ENCODE results near the gene KISS1. TPM values are rescaled to one million over a fixed set of nuclear protein-coding genes. Genes with fewer than 3 reads are reported as not detected.

The KISS1 gene
- polyA plus RNA-seq, 3 donors from 2014 or later = not detected

GRCh38 chr1:204152310-204153044 lies 43.8 kb downstream of the KISS1 start:
- peak overlapping the region in 1 of 6 donors; percentile 61 for H3K27ac Mint-ChIP-seq

GRCh38 chr1:204151552-204152309 lies 44.6 kb downstream of the KISS1 start, which contains the start of gene ETNK2:
Gene ETNK2, minus strand, starts transcription at chr1:204152044. Its CDS starts 192 bp downstream, at chr1:204151852.
- Mint-ChIP-seq H3K36me3 (no peaks in the 10 kb centered on the region), H3K4me3 (peak within 1 kb of the TSS; percentile 69 to 83 (median 77)), H3K27ac (peak within 1 kb of the TSS in 3 of 6 donors; percentile 34 to 61 (median 48)), H3K27me3 (ENCODE audit: low read depth in 3 of 3) (peaks cover 1 to 6% (median 3%) of the 10 kb centered on the region in 3 donors), H3K4me1 (peaks cover 0 to 10% of the 10 kb centered on the region in 2 donors), H3K9me3 (no peaks in the 10 kb centered on the region)
- DNase-seq = peak; percentile 60 to 66 (median 61)

More at GRCh38 chr1:204152310-204153044, 43.8 kb downstream of the KISS1 start:
- H3K4me1 Mint-ChIP-seq = peaks cover 0 to 10% of the 10 kb centered on the region in 2 donors
- peak in 1 of 3 donors; percentile 13 for DNase-seq
- H3K4me3 Mint-ChIP-seq = peak overlapping the region; percentile 69 to 83 (median 77)
- H3K9me3 Mint-ChIP-seq = no peaks in the 10 kb centered on the region
- no peaks in the 10 kb centered on the region for H3K36me3 Mint-ChIP-seq
- H3K27me3 Mint-ChIP-seq (ENCODE audit: low read depth in 3 of 3) = peaks cover 1 to 6% (median 3%) of the 10 kb centered on the region in 3 donors

GRCh38 chr1:204150702-204151551 lies 45.4 kb downstream of the KISS1 start:
- H3K4me1 Mint-ChIP-seq = peaks cover 0 to 10% of the 10 kb centered on the region in 2 donors
- peaks cover 1 to 6% (median 1%) of the 10 kb centered on the region in 3 donors for H3K27me3 Mint-ChIP-seq (ENCODE audit: low read depth in 3 of 3)
- H3K36me3 Mint-ChIP-seq = no peaks in the 10 kb centered on the region
- H3K27ac Mint-ChIP-seq = peak overlapping the region in 2 of 6 donors; percentile 34 to 48
- no peaks in the 10 kb centered on the region for H3K9me3 Mint-ChIP-seq
- DNase-seq = peak in 2 of 3 donors; percentile 14 to 15
- peak overlapping the region; percentile 56 to 77 (median 70) for H3K4me3 Mint-ChIP-seq

- Mint-ChIP-seq H3K4me3 (peak overlapping the region; percentile 56 to 77 (median 70)), H3K27ac (peak overlapping the region in 3 of 6 donors; percentile 67 to 80 (median 78)), H3K27me3 (ENCODE audit: low read depth in 3 of 3) (peaks cover 1 to 6% (median 1%) of the 10 kb centered on the region in 3 donors), H3K4me1 (peaks cover 0 to 10% of the 10 kb centered on the region in 2 donors), H3K9me3 (no peaks in the 10 kb centered on the region), H3K36me3 (no peaks in the 10 kb centered on the region)
- no peak for DNase-seq
These were observed 46.4 kb downstream of the KISS1 start for GRCh38 chr1:204149635-204150565.

- Mint-ChIP-seq H3K27me3 (ENCODE audit: low read depth in 3 of 3) (peaks cover 1 to 7% (median 1%) of the 10 kb centered on the region in 3 donors), H3K4me1 (peaks cover 0 to 10% of the 10 kb centered on the region in 2 donors), H3K4me3 (peak overlapping the region in 2 of 5 donors; percentile 32 to 47), H3K9me3 (no peaks in the 10 kb centered on the region), H3K27ac (peak overlapping the region in 1 of 6 donors; percentile 71), H3K36me3 (no peaks in the 10 kb centered on the region)
- no peak for DNase-seq
These were observed 47.2 kb downstream of the KISS1 start for GRCh38 chr1:204149107-204149506.

- Mint-ChIP-seq H3K9me3 (no peaks in the 10 kb centered on the region), H3K27me3 (ENCODE audit: low read depth in 3 of 3) (peaks cover under 1 to 4% (median 3%) of the 10 kb centered on the region in 3 donors), H3K4me1 (peaks cover 0 to 7% of the 10 kb centered on the region in 2 donors), H3K4me3 (no peak overlapping the region), H3K27ac (peak overlapping the region in 2 of 6 donors; percentile 22 to 59), H3K36me3 (no peaks in the 10 kb centered on the region)
- no peak for DNase-seq
These were observed 48.6 kb downstream of the KISS1 start for GRCh38 chr1:204147406-204148383.

- peaks cover 0 to 3% of the 10 kb centered on the region in 2 donors for H3K4me1 Mint-ChIP-seq
- H3K27ac Mint-ChIP-seq = no peak overlapping the region
- H3K4me3 Mint-ChIP-seq = no peak overlapping the region
- H3K36me3 Mint-ChIP-seq = no peaks in the 10 kb centered on the region
- H3K27me3 Mint-ChIP-seq (ENCODE audit: low read depth in 3 of 3) = peaks cover 0 to 2% (median 1%) of the 10 kb centered on the region in 3 donors
- no peak for DNase-seq
- no peaks in the 10 kb centered on the region for H3K9me3 Mint-ChIP-seq
These were observed 49.3 kb downstream of the KISS1 start for GRCh38 chr1:204146965-204147364.

- no peaks in the 10 kb centered on the region for H3K9me3 Mint-ChIP-seq
- H3K4me1 Mint-ChIP-seq = peaks cover 0 to 3% of the 10 kb centered on the region in 2 donors
- DNase-seq = no peak
- no peak overlapping the region for H3K27ac Mint-ChIP-seq
- H3K36me3 Mint-ChIP-seq = peaks cover 0 to 3% (median 0%) of the 10 kb centered on the region in 3 donors
- H3K4me3 Mint-ChIP-seq = no peak overlapping the region
- peaks cover 0 to 2% (median 1%) of the 10 kb centered on the region in 3 donors for H3K27me3 Mint-ChIP-seq (ENCODE audit: low read depth in 3 of 3)
These were observed 50.0 kb downstream of the KISS1 start for GRCh38 chr1:204146309-204146708.

- H3K27me3 Mint-ChIP-seq (ENCODE audit: low read depth in 3 of 3) = peaks cover 0 to 2% (median 1%) of the 10 kb centered on the region in 3 donors
- no peak for DNase-seq
- H3K4me3 Mint-ChIP-seq = no peak overlapping the region
- H3K36me3 Mint-ChIP-seq = peaks cover 0 to 3% (median 0%) of the 10 kb centered on the region in 3 donors
- no peaks in the 10 kb centered on the region for H3K9me3 Mint-ChIP-seq
- no peaks in the 10 kb centered on the region for H3K4me1 Mint-ChIP-seq
- H3K27ac Mint-ChIP-seq = no peak overlapping the region
These were observed 51.2 kb downstream of the KISS1 start for GRCh38 chr1:204145033-204145504.

GRCh38 chr1:204143276-204144041 lies 52.8 kb downstream of the KISS1 start:
- peaks cover 0 to 2% (median 1%) of the 10 kb centered on the region in 3 donors for H3K27me3 Mint-ChIP-seq (ENCODE audit: low read depth in 3 of 3)
- no peaks in the 10 kb centered on the region for H3K9me3 Mint-ChIP-seq
- no peak overlapping the region for H3K4me3 Mint-ChIP-seq
- H3K27ac Mint-ChIP-seq = no peak overlapping the region
- H3K4me1 Mint-ChIP-seq = no peaks in the 10 kb centered on the region
- peaks cover 0 to 3% (median 0%) of the 10 kb centered on the region in 3 donors for H3K36me3 Mint-ChIP-seq
- DNase-seq = no peak
